IMR-90 (cell line): ENCODE results near the gene DZIP1. TPM values are rescaled to one million over a fixed set of nuclear protein-coding genes. Genes with fewer than 3 reads are reported as not detected.

Experiments used
- ATAC-seq: fragments of 200-7000 bp; cut with Tn5 transposase; 2 replicates; pipeline ENCODE4 v1.9.1; 2020; ENCODE audit warnings: low read depth, mild to moderate bottlenecking, moderate library complexity
- BruUV-seq: library from RNA; stranded (reverse); fragments of 400-500 nt; replicated peaks from 2 replicates; lab custom pipeline; 2021; lab: Mats Ljungman, UMichigan
- CTCF ChIA-PET: fragments of 300-600 bp; formaldehyde crosslinking; extraction: SDS; loops from one replicate; lab custom pipeline; 2021; ENCODE audit warnings: antibody characterized with exemption; lab: Yijun Ruan, JAX
- POLR2A ChIA-PET: fragments of 300-600 bp; sonication (Branson Sonifier 250); formaldehyde crosslinking; loops from one replicate; lab custom pipeline; 2022; ENCODE audit warnings: antibody characterized with exemption; ENCODE audit not compliant: unreplicated experiment; lab: Charles Lee
- DNase-seq: peaks from one replicate; pipeline ENCODE4 v3.0.0; 2013
- H2AFZ ChIP-seq: replicated peaks from 2 replicates; pipeline ENCODE3; 2013; ENCODE audit warnings: low read length, mild to moderate bottlenecking; ENCODE audit not compliant: poor library complexity
- H2AK5ac ChIP-seq: 2 replicates; pipeline ENCODE4 v1.6.1; 2013; ENCODE audit warnings: low read depth, low read length, inconsistent platforms
- H2AK9ac ChIP-seq: replicated peaks from 2 replicates; pipeline ENCODE3; 2013; ENCODE audit warnings: mild to moderate bottlenecking, low read depth, low read length, moderate library complexity; ENCODE audit not compliant: poor library complexity
- H2BK120ac ChIP-seq: 2 replicates; pipeline ENCODE4 v1.6.1; 2013; ENCODE audit warnings: low read depth, low read length, inconsistent platforms
- H2BK15ac ChIP-seq: 3 replicates; pipeline ENCODE4 v1.6.1; 2013; ENCODE audit warnings: low read depth, low read length, inconsistent platforms
- H2BK20ac ChIP-seq: 2 replicates; pipeline ENCODE4 v1.6.1; 2013; ENCODE audit warnings: low read depth, mild to moderate bottlenecking, inconsistent platforms, low read length, moderate library complexity
- H2BK5ac ChIP-seq: 2 replicates; pipeline ENCODE4 v1.6.1; 2013; ENCODE audit warnings: mild to moderate bottlenecking, low read depth, low read length, inconsistent platforms; ENCODE audit not compliant: poor library complexity, severe bottlenecking
- H3K14ac ChIP-seq: replicated peaks from 2 replicates; pipeline ENCODE4 v1.6.1; 2013; ENCODE audit warnings: low read depth, low read length, inconsistent platforms
- H3K18ac ChIP-seq: 2 replicates; pipeline ENCODE4 v1.6.1; 2013; ENCODE audit warnings: low read depth, low read length, control low read depth
- H3K23ac ChIP-seq: 2 replicates; pipeline ENCODE4 v1.6.1; 2013; ENCODE audit warnings: low read depth, low read length, inconsistent platforms
- H3K27ac ChIP-seq: 2 replicates; pipeline ENCODE4 v1.5.1; 2013; ENCODE audit warnings: mild to moderate bottlenecking, control low read depth, low read length; ENCODE audit not compliant: insufficient read depth
- H3K27me3 ChIP-seq: 2 replicates; pipeline ENCODE4 v1.6.1; 2013; ENCODE audit warnings: low read length; ENCODE audit not compliant: control insufficient read depth, insufficient read depth
- H3K36me3 ChIP-seq: 2 replicates; pipeline ENCODE4 v1.6.1; 2013; ENCODE audit warnings: low read length, mixed read lengths; ENCODE audit not compliant: control insufficient read depth, insufficient read depth
- H3K4ac ChIP-seq: 2 replicates; pipeline ENCODE4 v1.6.1; 2013; ENCODE audit warnings: low read depth, low read length, inconsistent platforms
- H3K4me1 ChIP-seq: 2 replicates; pipeline ENCODE4 v1.6.1; 2013; ENCODE audit warnings: low read length, mixed read lengths; ENCODE audit not compliant: control insufficient read depth, insufficient read depth
- H3K4me2 ChIP-seq: 2 replicates; pipeline ENCODE4 v1.6.1; 2013; ENCODE audit warnings: low read depth, mild to moderate bottlenecking, control low read depth, low read length, moderate library complexity
- H3K4me3 ChIP-seq: 2 replicates; pipeline ENCODE4 v1.5.1; 2013; ENCODE audit warnings: low read depth, mild to moderate bottlenecking, control low read depth, low read length, moderate library complexity; ENCODE audit not compliant: insufficient read depth
- H3K56ac ChIP-seq: 2 replicates; pipeline ENCODE4 v1.6.1; 2013; ENCODE audit warnings: low read length, inconsistent platforms; ENCODE audit not compliant: insufficient read depth; ENCODE audit errors: extremely low read depth
- H3K79me1 ChIP-seq, 2 experiments: 2 replicates each; pipeline ENCODE4 v1.6.1; 2013; ENCODE audit warnings: low read length in 2 of 2, inconsistent platforms in 1 of 2, low read depth in 1 of 2
- H3K9ac ChIP-seq: 2 replicates; pipeline ENCODE4 v1.6.1; 2013; ENCODE audit warnings: low read depth, low read length, control low read depth
- H3K9me1 ChIP-seq: 2 replicates; pipeline ENCODE4 v1.6.1; 2013; ENCODE audit warnings: low read length, inconsistent platforms; ENCODE audit not compliant: insufficient read depth
- H3K9me3 ChIP-seq: 2 replicates; pipeline ENCODE4 v1.6.1; 2013; ENCODE audit warnings: low read length; ENCODE audit not compliant: control insufficient read depth, insufficient read depth
- H4K20me1 ChIP-seq: 2 replicates; pipeline ENCODE4 v1.6.1; 2013; ENCODE audit warnings: low read length, inconsistent platforms; ENCODE audit not compliant: insufficient read depth
- H4K5ac ChIP-seq: 2 replicates; pipeline ENCODE4 v1.6.1; 2013; ENCODE audit warnings: mild to moderate bottlenecking, low read depth, low read length, control low read depth
- H4K8ac ChIP-seq, 2 experiments: 2 replicates each; pipeline ENCODE4 v1.6.1; 2013; ENCODE audit warnings: low read depth in 2 of 2, low read length in 2 of 2, control low read depth in 1 of 2, inconsistent platforms in 1 of 2
- H4K91ac ChIP-seq: 2 replicates; pipeline ENCODE4 v1.6.1; 2013; ENCODE audit warnings: low read depth, low read length, inconsistent platforms; ENCODE audit not compliant: insufficient read depth
- MAFK ChIP-seq: IDR thresholded peaks from 2 replicates; pipeline ENCODE4 v1.6.1; 2012; ENCODE audit warnings: low read depth, low read length, improper control_type of control experiment
- WGBS, 2 experiments: methylation state at CpG; one replicate each; pipeline versions ENCODE4 v1.1.5 to v1.1.7; 2013; ENCODE audit warnings: missing lambda C conversion rate in 2 of 2; ENCODE audit not compliant: insufficient read length in 1 of 2; ENCODE audit errors: extremely low coverage in 2 of 2; 5-methylcytosine and 5-hydroxymethylcytosine counted together
- dilution Hi-C: fragments of 300-500 bp; cut with HindIII; formaldehyde crosslinking; loops from one replicate; pipeline ENCODE4 v1.14.3; 2018; ENCODE audit warnings: low sequenced_read_pairs; ENCODE audit not compliant: unreplicated experiment
- in situ Hi-C: fragments of 300-500 bp; cut with MboI; formaldehyde crosslinking; loops from 3 replicates; pipeline ENCODE4 v1.14.3; 2019; ENCODE audit warnings: low sequenced_read_pairs, inconsistent platforms, mixed read lengths
- intact Hi-C: fragments of 100-400 bp; cut with micrococcal nuclease; formaldehyde crosslinking; loops from 2 replicates; pipeline ENCODE4 v1.10.0; 2022
- polyA plus RNA-seq, 3 experiments: library from polyadenylated mRNA; depleted of rRNA; stranded (reverse); fragments of >200 nt; gene quantifications; 2 replicates each; pipeline ENCODE4 v1.2.3, GENCODE V29; 2012; ENCODE audit warnings: low replicate concordance in 1 of 3
- total RNA-seq: library from RNA; depleted of rRNA; stranded (reverse); fragments of >200 nt; gene quantifications from 2 replicates; pipeline ENCODE4 v1.2.3, GENCODE V29; 2012

DZIP1 gene
- total and polyA plus RNA-seq, 2 of the 4 experiments (the other 2 are of a cell fraction), result 12.2 to 15.9 TPM

DNA sequence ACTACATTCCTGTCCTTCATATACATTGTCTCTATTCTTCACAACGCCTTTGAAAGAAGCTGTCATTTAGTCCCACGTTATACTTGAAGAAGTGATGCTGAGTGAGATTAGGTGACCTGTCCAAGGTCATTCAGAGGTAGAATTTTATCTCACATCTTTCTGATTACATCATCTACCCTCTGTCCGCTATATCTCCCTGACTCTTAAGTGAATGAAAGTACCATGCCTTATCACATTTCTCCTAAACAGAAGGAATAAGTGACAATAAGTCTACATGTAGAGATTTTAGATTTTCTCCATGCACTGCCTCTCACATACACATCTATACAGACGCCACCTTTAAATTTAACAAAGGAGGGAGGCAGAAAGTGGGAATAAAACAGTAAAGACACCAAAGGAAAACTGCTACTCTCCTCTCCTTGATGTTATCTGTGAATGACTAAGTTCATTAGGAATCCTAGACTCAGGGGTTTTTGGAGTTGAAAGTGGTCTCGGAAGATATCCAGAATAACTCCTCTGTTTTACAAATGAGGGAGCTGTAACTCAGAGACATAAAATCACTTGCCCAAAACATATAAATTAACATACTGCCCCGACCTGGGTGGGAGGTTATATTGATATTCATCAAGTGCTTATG lies 96.9 kb downstream of the DZIP1 start:
- Histone ChIP-seq H3K27ac (no peak overlapping the region), H3K23ac (no peak overlapping the region), H2BK20ac (no peak overlapping the region), H3K4me2 (no peak overlapping the region), H2BK120ac (no peak overlapping the region), H4K8ac (no peak overlapping the region), H3K4me1 (no peaks in the 10 kb centered on the region), H2AK5ac (no peak overlapping the region), H3K14ac (no peak overlapping the region), H3K56ac (no peak overlapping the region), H2AFZ (no peak overlapping the region), H4K20me1 (no peaks in the 10 kb centered on the region), H3K9me1 (no peaks in the 10 kb centered on the region), H3K27me3 (peaks cover 57% of the 10 kb centered on the region), H3K9ac (no peak overlapping the region), H3K4ac (no peak overlapping the region), H2AK9ac (no peak overlapping the region), H3K79me1 (no peaks in the 10 kb centered on the region), H4K91ac (no peak overlapping the region), H3K9me3 (peaks cover 1% of the 10 kb centered on the region; the same call in 1 of the 2 replicates), H3K36me3 (no peaks in the 10 kb centered on the region), H3K4me3 (no peak overlapping the region), H2BK15ac (no peak overlapping the region), H2BK5ac (no peak overlapping the region), H3K18ac (no peak overlapping the region), H4K5ac (no peak overlapping the region)
- BruUV-seq, result no TSS peak
- dilution Hi-C loops, result no loop called here
- no peak for DNase-seq
- TF ChIP-seq MAFK, result no peak
- ATAC-seq, result no peak
- CTCF ChIA-PET, result interaction anchor here (1.9 kb wide), 1 partner anchor 17 kb away, joined by 5 read pairs; no protein-coding TSS in a partner anchor
- no CpG with 5 or more reads among the region's 6 CpGs for WGBS, 2 experiments
- intact Hi-C loops, result no loop called here
- POLR2A ChIA-PET, result no interaction called here
- in situ Hi-C loops, result no loop called here
